ENCODE data around the gene CLIC3.

DNA sequence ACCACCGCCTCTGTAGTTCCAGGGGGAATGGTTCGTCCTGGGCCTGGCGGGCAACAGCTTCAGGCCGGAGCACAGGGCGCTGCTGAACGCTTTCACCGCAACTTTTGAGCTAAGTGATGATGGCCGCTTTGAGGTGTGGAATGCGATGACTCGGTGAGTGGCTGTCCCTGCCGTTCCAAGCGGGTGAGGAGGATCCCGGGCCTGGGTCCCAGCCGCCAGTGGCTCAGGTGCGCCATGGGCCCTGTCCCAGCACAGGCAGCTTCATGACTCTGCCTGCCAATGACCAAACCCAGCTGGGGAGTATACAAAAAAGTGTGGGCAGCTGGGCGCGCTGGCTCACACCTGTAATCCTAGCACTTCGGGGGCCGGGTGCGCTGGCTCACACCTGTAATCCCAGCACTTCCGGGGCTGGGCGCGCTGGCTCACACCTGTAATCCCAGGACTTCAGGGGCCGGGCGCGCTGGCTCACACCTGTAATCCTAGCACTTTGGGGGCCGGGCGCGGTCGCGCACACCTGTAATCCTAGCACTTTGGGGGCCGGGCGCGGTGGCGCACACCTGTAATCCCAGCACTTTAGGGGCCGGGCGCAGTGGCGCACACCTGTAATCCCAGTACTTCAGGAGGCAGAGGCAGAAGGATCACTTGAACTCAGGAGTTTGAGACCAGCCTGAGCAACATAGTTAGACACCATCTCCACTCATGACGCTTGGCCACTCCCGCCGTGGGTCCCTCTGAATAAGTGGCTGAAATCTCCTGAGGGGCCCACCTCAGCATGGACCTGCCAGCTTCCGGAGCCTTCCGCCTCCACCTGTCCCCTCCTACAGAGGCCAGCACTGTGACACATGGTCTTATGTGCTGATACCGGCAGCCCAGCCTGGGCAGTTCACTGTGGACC lies 43.2 kb downstream of the CLIC3 start:
- TF ChIP-seq, protein P1, sequence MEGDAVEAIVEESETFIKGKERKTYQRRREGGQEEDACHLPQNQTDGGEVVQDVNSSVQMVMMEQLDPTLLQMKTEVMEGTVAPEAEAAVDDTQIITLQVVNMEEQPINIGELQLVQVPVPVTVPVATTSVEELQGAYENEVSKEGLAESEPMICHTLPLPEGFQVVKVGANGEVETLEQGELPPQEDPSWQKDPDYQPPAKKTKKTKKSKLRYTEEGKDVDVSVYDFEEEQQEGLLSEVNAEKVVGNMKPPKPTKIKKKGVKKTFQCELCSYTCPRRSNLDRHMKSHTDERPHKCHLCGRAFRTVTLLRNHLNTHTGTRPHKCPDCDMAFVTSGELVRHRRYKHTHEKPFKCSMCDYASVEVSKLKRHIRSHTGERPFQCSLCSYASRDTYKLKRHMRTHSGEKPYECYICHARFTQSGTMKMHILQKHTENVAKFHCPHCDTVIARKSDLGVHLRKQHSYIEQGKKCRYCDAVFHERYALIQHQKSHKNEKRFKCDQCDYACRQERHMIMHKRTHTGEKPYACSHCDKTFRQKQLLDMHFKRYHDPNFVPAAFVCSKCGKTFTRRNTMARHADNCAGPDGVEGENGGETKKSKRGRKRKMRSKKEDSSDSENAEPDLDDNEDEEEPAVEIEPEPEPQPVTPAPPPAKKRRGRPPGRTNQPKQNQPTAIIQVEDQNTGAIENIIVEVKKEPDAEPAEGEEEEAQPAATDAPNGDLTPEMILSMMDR (IDR thresholded peaks at IDR 0.05), result no peak
- no peak for TF ChIP-seq POLR2A (IDR thresholded peaks at IDR 0.05)
